IMR-90 (cell line): Measurements from ENCODE around the gene TLK2. TPM values are rescaled to one million over a fixed set of nuclear protein-coding genes. Genes with fewer than 3 reads are reported as not detected.

Source experiments
- ATAC-seq: fragments of 200-7000 bp; cut with Tn5 transposase; 2 replicates; pipeline ENCODE4 v1.9.1; 2020; ENCODE audit warnings: low read depth, mild to moderate bottlenecking, moderate library complexity
- BruUV-seq: library from RNA; stranded (reverse); fragments of 400-500 nt; replicated peaks from 2 replicates; lab custom pipeline; 2021; lab: Mats Ljungman, UMichigan
- CTCF ChIA-PET: fragments of 300-600 bp; formaldehyde crosslinking; extraction: SDS; loops from one replicate; lab custom pipeline; 2021; ENCODE audit warnings: antibody characterized with exemption; lab: Yijun Ruan, JAX
- POLR2A ChIA-PET: fragments of 300-600 bp; sonication (Branson Sonifier 250); formaldehyde crosslinking; loops from one replicate; lab custom pipeline; 2022; ENCODE audit warnings: antibody characterized with exemption; ENCODE audit not compliant: unreplicated experiment; lab: Charles Lee
- DNase-seq: peaks from one replicate; pipeline ENCODE4 v3.0.0; 2013
- H2AFZ ChIP-seq: replicated peaks from 2 replicates; pipeline ENCODE3; 2013; ENCODE audit warnings: low read length, mild to moderate bottlenecking; ENCODE audit not compliant: poor library complexity
- H2AK5ac ChIP-seq: 2 replicates; pipeline ENCODE4 v1.6.1; 2013; ENCODE audit warnings: low read depth, low read length, inconsistent platforms
- H2AK9ac ChIP-seq: replicated peaks from 2 replicates; pipeline ENCODE3; 2013; ENCODE audit warnings: mild to moderate bottlenecking, low read depth, low read length, moderate library complexity; ENCODE audit not compliant: poor library complexity
- H2BK120ac ChIP-seq: 2 replicates; pipeline ENCODE4 v1.6.1; 2013; ENCODE audit warnings: low read depth, low read length, inconsistent platforms
- H2BK15ac ChIP-seq: 3 replicates; pipeline ENCODE4 v1.6.1; 2013; ENCODE audit warnings: low read depth, low read length, inconsistent platforms
- H2BK20ac ChIP-seq: 2 replicates; pipeline ENCODE4 v1.6.1; 2013; ENCODE audit warnings: low read depth, mild to moderate bottlenecking, inconsistent platforms, low read length, moderate library complexity
- H2BK5ac ChIP-seq: 2 replicates; pipeline ENCODE4 v1.6.1; 2013; ENCODE audit warnings: mild to moderate bottlenecking, low read depth, low read length, inconsistent platforms; ENCODE audit not compliant: poor library complexity, severe bottlenecking
- H3K14ac ChIP-seq: replicated peaks from 2 replicates; pipeline ENCODE4 v1.6.1; 2013; ENCODE audit warnings: low read depth, low read length, inconsistent platforms
- H3K18ac ChIP-seq: 2 replicates; pipeline ENCODE4 v1.6.1; 2013; ENCODE audit warnings: low read depth, low read length, control low read depth
- H3K23ac ChIP-seq: 2 replicates; pipeline ENCODE4 v1.6.1; 2013; ENCODE audit warnings: low read depth, low read length, inconsistent platforms
- H3K27ac ChIP-seq: 2 replicates; pipeline ENCODE4 v1.5.1; 2013; ENCODE audit warnings: mild to moderate bottlenecking, control low read depth, low read length; ENCODE audit not compliant: insufficient read depth
- H3K27me3 ChIP-seq: 2 replicates; pipeline ENCODE4 v1.6.1; 2013; ENCODE audit warnings: low read length; ENCODE audit not compliant: control insufficient read depth, insufficient read depth
- H3K36me3 ChIP-seq: 2 replicates; pipeline ENCODE4 v1.6.1; 2013; ENCODE audit warnings: low read length, mixed read lengths; ENCODE audit not compliant: control insufficient read depth, insufficient read depth
- H3K4ac ChIP-seq: 2 replicates; pipeline ENCODE4 v1.6.1; 2013; ENCODE audit warnings: low read depth, low read length, inconsistent platforms
- H3K4me1 ChIP-seq: 2 replicates; pipeline ENCODE4 v1.6.1; 2013; ENCODE audit warnings: low read length, mixed read lengths; ENCODE audit not compliant: control insufficient read depth, insufficient read depth
- H3K4me2 ChIP-seq: 2 replicates; pipeline ENCODE4 v1.6.1; 2013; ENCODE audit warnings: low read depth, mild to moderate bottlenecking, control low read depth, low read length, moderate library complexity
- H3K4me3 ChIP-seq: 2 replicates; pipeline ENCODE4 v1.5.1; 2013; ENCODE audit warnings: low read depth, mild to moderate bottlenecking, control low read depth, low read length, moderate library complexity; ENCODE audit not compliant: insufficient read depth
- H3K56ac ChIP-seq: 2 replicates; pipeline ENCODE4 v1.6.1; 2013; ENCODE audit warnings: low read length, inconsistent platforms; ENCODE audit not compliant: insufficient read depth; ENCODE audit errors: extremely low read depth
- H3K79me1 ChIP-seq, 2 experiments: 2 replicates each; pipeline ENCODE4 v1.6.1; 2013; ENCODE audit warnings: low read length in 2 of 2, inconsistent platforms in 1 of 2, low read depth in 1 of 2
- H3K9ac ChIP-seq: 2 replicates; pipeline ENCODE4 v1.6.1; 2013; ENCODE audit warnings: low read depth, low read length, control low read depth
- H3K9me1 ChIP-seq: 2 replicates; pipeline ENCODE4 v1.6.1; 2013; ENCODE audit warnings: low read length, inconsistent platforms; ENCODE audit not compliant: insufficient read depth
- H3K9me3 ChIP-seq: 2 replicates; pipeline ENCODE4 v1.6.1; 2013; ENCODE audit warnings: low read length; ENCODE audit not compliant: control insufficient read depth, insufficient read depth
- H4K20me1 ChIP-seq: 2 replicates; pipeline ENCODE4 v1.6.1; 2013; ENCODE audit warnings: low read length, inconsistent platforms; ENCODE audit not compliant: insufficient read depth
- H4K5ac ChIP-seq: 2 replicates; pipeline ENCODE4 v1.6.1; 2013; ENCODE audit warnings: mild to moderate bottlenecking, low read depth, low read length, control low read depth
- H4K8ac ChIP-seq, 2 experiments: 2 replicates each; pipeline ENCODE4 v1.6.1; 2013; ENCODE audit warnings: low read depth in 2 of 2, low read length in 2 of 2, control low read depth in 1 of 2, inconsistent platforms in 1 of 2
- H4K91ac ChIP-seq: 2 replicates; pipeline ENCODE4 v1.6.1; 2013; ENCODE audit warnings: low read depth, low read length, inconsistent platforms; ENCODE audit not compliant: insufficient read depth
- BHLHE40 ChIP-seq: fragments of 150-350 bp; IDR thresholded peaks from 2 replicates; pipeline ENCODE4 v1.6.1; 2016; ENCODE audit warnings: mild to moderate bottlenecking, low read depth, low read length
- CHD1 ChIP-seq: IDR thresholded peaks from 2 replicates; pipeline ENCODE4 v1.6.1; 2012; ENCODE audit warnings: low read depth, low read length, improper control_type of control experiment
- FOS ChIP-seq: fragments of 150-350 bp; IDR thresholded peaks from 2 replicates; pipeline ENCODE4 v1.6.1; 2016; ENCODE audit warnings: low read depth, low read length
- MAFK ChIP-seq: IDR thresholded peaks from 2 replicates; pipeline ENCODE4 v1.6.1; 2012; ENCODE audit warnings: low read depth, low read length, improper control_type of control experiment
- MAZ ChIP-seq: IDR thresholded peaks from 2 replicates; pipeline ENCODE4 v1.6.1; 2012; ENCODE audit warnings: low read depth, mild to moderate bottlenecking, low read length, improper control_type of control experiment, moderate library complexity, borderline replicate concordance
- MXI1 ChIP-seq: IDR thresholded peaks from 2 replicates; pipeline ENCODE4 v1.6.1; 2012; ENCODE audit warnings: low read depth, mild to moderate bottlenecking, low read length, moderate library complexity, borderline replicate concordance
- NFE2L2 ChIP-seq: fragments of 150-350 bp; IDR thresholded peaks from 2 replicates; pipeline ENCODE4 v1.6.1; 2016; ENCODE audit warnings: low read depth, mild to moderate bottlenecking, low read length
- POLR2A ChIP-seq: IDR thresholded peaks from 2 replicates; pipeline ENCODE4 v1.6.1; 2012; ENCODE audit warnings: mild to moderate bottlenecking, low read depth, low read length
- RAD21 ChIP-seq: IDR thresholded peaks from 2 replicates; pipeline ENCODE4 v1.6.1; 2012; ENCODE audit warnings: low read length, improper control_type of control experiment
- RFX5 ChIP-seq: IDR thresholded peaks from 2 replicates; pipeline ENCODE4 v1.8.0; 2012; ENCODE audit warnings: low read depth, mild to moderate bottlenecking, low read length, moderate library complexity
- WGBS, 2 experiments: methylation state at CpG; one replicate each; pipeline versions ENCODE4 v1.1.5 to v1.1.7; 2013; ENCODE audit warnings: missing lambda C conversion rate in 2 of 2; ENCODE audit not compliant: insufficient read length in 1 of 2; ENCODE audit errors: extremely low coverage in 2 of 2; 5-methylcytosine and 5-hydroxymethylcytosine counted together
- dilution Hi-C: fragments of 300-500 bp; cut with HindIII; formaldehyde crosslinking; loops from one replicate; pipeline ENCODE4 v1.14.3; 2018; ENCODE audit warnings: low sequenced_read_pairs; ENCODE audit not compliant: unreplicated experiment
- in situ Hi-C: fragments of 300-500 bp; cut with MboI; formaldehyde crosslinking; loops from 3 replicates; pipeline ENCODE4 v1.14.3; 2019; ENCODE audit warnings: low sequenced_read_pairs, inconsistent platforms, mixed read lengths
- intact Hi-C: fragments of 100-400 bp; cut with micrococcal nuclease; formaldehyde crosslinking; loops from 2 replicates; pipeline ENCODE4 v1.10.0; 2022
- polyA plus RNA-seq, 3 experiments: library from polyadenylated mRNA; depleted of rRNA; stranded (reverse); fragments of >200 nt; gene quantifications; 2 replicates each; pipeline ENCODE4 v1.2.3, GENCODE V29; 2012; ENCODE audit warnings: low replicate concordance in 1 of 3
- total RNA-seq: library from RNA; depleted of rRNA; stranded (reverse); fragments of >200 nt; gene quantifications from 2 replicates; pipeline ENCODE4 v1.2.3, GENCODE V29; 2012
- TF ChIP-seq, protein P1 (sequence below): fragments of 150-350 bp; IDR thresholded peaks from 2 replicates; pipeline ENCODE4 v1.6.1; 2017; ENCODE audit warnings: mild to moderate bottlenecking, antibody characterized with exemption, low read length, low read depth

The TLK2 gene
- total and polyA plus RNA-seq, 2 of the 4 experiments (the other 2 are of a cell fraction), result 35.7 to 39.4 TPM

DNA sequence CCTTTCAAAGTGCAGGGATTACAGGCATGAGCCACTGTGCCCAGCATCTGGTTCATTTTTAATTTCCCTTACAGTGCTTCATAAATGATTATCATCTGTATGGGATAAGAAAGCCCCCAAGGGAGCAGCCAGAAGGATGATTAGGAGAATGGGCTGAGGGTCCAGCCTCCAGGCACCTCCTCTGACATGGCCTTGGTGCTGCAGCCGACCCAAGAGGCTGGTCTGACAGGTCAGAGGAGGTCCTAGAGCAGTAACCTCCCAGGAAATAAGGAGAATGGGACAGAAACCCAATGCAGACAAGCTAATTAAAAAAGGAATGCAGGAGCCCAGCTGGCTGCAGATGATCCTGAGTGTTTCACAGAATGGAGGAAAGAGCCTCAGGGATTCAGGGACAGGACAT lies 177.8 kb downstream of the TLK2 start:
- no peak for ATAC-seq
- DNase-seq, result no peak
- Histone ChIP-seq H2AFZ (no peak overlapping the region), H4K8ac (no peak overlapping the region), H3K18ac (no peak overlapping the region), H3K4me1 (peaks cover 23% of the 10 kb centered on the region), H2AK9ac (no peak overlapping the region), H2AK5ac (no peak overlapping the region), H3K9ac (no peak overlapping the region), H3K56ac (no peak overlapping the region), H3K4me3 (no peak overlapping the region), H2BK20ac (no peak overlapping the region), H2BK5ac (no peak overlapping the region), H4K20me1 (peaks cover 55% of the 10 kb centered on the region), H3K23ac (no peak overlapping the region), H3K79me1 (peaks cover 38 to 95% of the 10 kb centered on the region in 2 experiments), H3K36me3 (peaks cover 18% of the 10 kb centered on the region), H4K91ac (no peak overlapping the region), H3K4me2 (no peak overlapping the region), H3K9me3 (no peaks in the 10 kb centered on the region; the same call in 1 of the 2 replicates), H3K27me3 (no peaks in the 10 kb centered on the region), H3K9me1 (peaks cover 28% of the 10 kb centered on the region), H4K5ac (no peak overlapping the region), H3K14ac (no peak overlapping the region), H3K4ac (no peak overlapping the region), H2BK120ac (no peak overlapping the region), H3K27ac (no peak overlapping the region), H2BK15ac (no peak overlapping the region)
- no CpG with 5 or more reads among the region's 1 CpG for WGBS, 2 experiments
- intact Hi-C loops (loop anchor here (10.0 kb wide), 1 partner anchor 102 kb away; no protein-coding TSS in a partner anchor), dilution Hi-C loops (no loop called here), in situ Hi-C loops (no loop called here)
- BruUV-seq, result no TSS peak
- TF ChIP-seq RFX5, result no peak
- TF ChIP-seq, protein P1, sequence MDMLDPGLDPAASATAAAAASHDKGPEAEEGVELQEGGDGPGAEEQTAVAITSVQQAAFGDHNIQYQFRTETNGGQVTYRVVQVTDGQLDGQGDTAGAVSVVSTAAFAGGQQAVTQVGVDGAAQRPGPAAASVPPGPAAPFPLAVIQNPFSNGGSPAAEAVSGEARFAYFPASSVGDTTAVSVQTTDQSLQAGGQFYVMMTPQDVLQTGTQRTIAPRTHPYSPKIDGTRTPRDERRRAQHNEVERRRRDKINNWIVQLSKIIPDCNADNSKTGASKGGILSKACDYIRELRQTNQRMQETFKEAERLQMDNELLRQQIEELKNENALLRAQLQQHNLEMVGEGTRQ, result no peak
- no peak for TF ChIP-seq FOS
- no peak for TF ChIP-seq RAD21
- TF ChIP-seq NFE2L2, result no peak
- TF ChIP-seq POLR2A, result no peak
- TF ChIP-seq MXI1, result no peak
- no peak for TF ChIP-seq BHLHE40
- TF ChIP-seq MAFK, result no peak
- no peak for TF ChIP-seq CHD1
- TF ChIP-seq MAZ, result no peak
- ChIA-PET POLR2A (no interaction called here), CTCF (interaction anchor here (0.6 kb wide), 1 partner anchor 28 kb away, joined by 3 read pairs; no protein-coding TSS in a partner anchor)
